Esophagus muscularis mucosa (tissue), 4 donors: ENCODE measurements around the gene HOXC10. TPM values are rescaled to one million over a fixed set of nuclear protein-coding genes. Genes with fewer than 3 reads are reported as not detected.

Source experiments
- DNase-seq: peaks from one replicate; pipeline ENCODE4 v3.0.0-alpha.2; 2017; ENCODE audit errors: extremely low spot score
- H3K27ac ChIP-seq, 4 donors: fragments of 200-600 bp; sonication (generic); replicated peaks in 1 of 4; 1 replicate in 3 of 4; 2 replicates in 1 of 4; pipeline ENCODE4 v1.5.1; 2016 to 2019; ENCODE audit warnings: mild to moderate bottlenecking in 1 of 4
- H3K27me3 ChIP-seq, 4 donors: fragments of 200-600 bp; sonication (generic); one replicate each; pipeline versions ENCODE4 v1.5.1 to v1.6.0; 2016 to 2019
- H3K36me3 ChIP-seq, 4 donors: fragments of 200-600 bp; sonication (generic); one replicate each; pipeline ENCODE4 v1.5.1; 2016 to 2019
- H3K4me1 ChIP-seq, 4 donors: fragments of 200-600 bp; sonication (generic); one replicate each; pipeline ENCODE4 v1.5.1; 2016 to 2019
- H3K4me3 ChIP-seq, 4 donors: fragments of 200-600 bp; sonication (generic); 1 replicate in 2 of 4; 2 replicates in 2 of 4; pipeline ENCODE4 v1.5.1; 2016 to 2019; ENCODE audit warnings: mild to moderate bottlenecking in 4 of 4, moderate library complexity in 1 of 4
- H3K9me3 ChIP-seq, 4 donors: fragments of 200-600 bp; sonication (generic); 1 replicate in 3 of 4; 2 replicates in 1 of 4; pipeline ENCODE4 v1.5.1; 2016 to 2019
- EP300 ChIP-seq: sonication (generic); formaldehyde crosslinking; IDR thresholded peaks from one replicate; pipeline ENCODE4 v1.6.1; 2017; ENCODE audit warnings: antibody characterized with exemption
- POLR2A ChIP-seq: fragments of 450-650 bp; IDR thresholded peaks from one replicate; pipeline ENCODE4 v1.6.1; 2017; ENCODE audit warnings: antibody characterized with exemption, moderate library complexity, mild to moderate bottlenecking, low read depth
- POLR2AphosphoS5 ChIP-seq, 2 donors: sonication (generic); formaldehyde crosslinking; IDR thresholded peaks; one replicate each; pipeline ENCODE4 v1.6.1; 2017; ENCODE audit warnings: antibody characterized with exemption in 2 of 2
- WGBS: methylation state at CpG from one replicate; pipeline ENCODE4 v1.1.5; 2018; 5-methylcytosine and 5-hydroxymethylcytosine counted together
- intact Hi-C: fragments of 100-400 bp; cut with DNase I; formaldehyde crosslinking; loops from one replicate; pipeline ENCODE4 v1.15.1; 2023
- total RNA-seq, 4 donors: library from RNA; depleted of rRNA; stranded (reverse); fragments of >200 nt; gene quantifications; one replicate each; pipeline versions ENCODE4 v1.1.0 to v1.2.1, GENCODE V29; 2016
- TF ChIP-seq, protein P1 (sequence below), 3 experiments: fragments of 200-600 bp in 2 of 3; fragments of 450-650 bp in 1 of 3; sonication (generic) in 2 of 3; IDR thresholded peaks; one replicate each; pipeline ENCODE4 v1.5.1; 2017 to 2019; ENCODE audit warnings: antibody characterized with exemption in 3 of 3, mild to moderate bottlenecking in 2 of 3, moderate library complexity in 1 of 3

HOXC10 gene
- total RNA-seq, 4 donors from 2014 or later = not detected

DNA sequence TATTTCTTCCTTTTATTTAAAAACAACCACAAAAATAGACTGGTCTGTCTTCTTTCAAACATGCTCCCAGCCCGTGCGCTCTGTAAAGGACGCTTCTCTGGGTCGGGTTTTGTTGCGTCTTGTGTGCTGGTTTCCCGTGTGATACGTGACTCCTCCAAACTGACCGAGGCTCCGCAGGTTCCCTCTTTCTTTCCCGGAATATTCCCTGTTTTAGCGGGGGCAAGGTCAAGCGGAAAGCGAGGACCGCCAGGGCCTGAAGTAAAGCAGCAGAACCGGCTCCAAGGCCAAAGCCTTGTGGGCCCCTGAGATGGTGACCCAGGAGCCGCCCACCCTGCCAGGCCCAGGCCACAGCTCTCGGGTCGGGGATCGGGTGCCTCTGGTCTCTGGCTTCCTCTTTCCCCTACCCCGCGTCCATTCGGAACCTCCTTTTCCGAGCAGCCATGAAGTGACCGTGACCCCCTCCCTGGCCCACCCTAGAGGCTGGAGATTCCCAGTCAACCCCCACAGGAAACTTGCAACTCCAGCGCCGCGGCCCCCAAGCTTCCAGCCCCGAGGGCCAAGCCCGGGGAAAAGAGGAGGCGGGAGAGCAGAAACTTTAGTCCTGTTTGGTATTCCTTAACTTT lies 885 bp upstream of the HOXC10 start:
- H3K36me3 ChIP-seq = no peaks in the 10 kb centered on the region
- H3K27me3 ChIP-seq = peaks cover 21 to 100% (median 91%) of the 10 kb centered on the region in 4 donors
- peaks cover 15 to 32% (median 29%) of the 10 kb centered on the region in 4 donors for H3K4me1 ChIP-seq
- H3K27ac ChIP-seq = no peak overlapping the region
- H3K9me3 ChIP-seq = no peaks in the 10 kb centered on the region
- TF ChIP-seq POLR2A (no peak), POLR2AphosphoS5 (IDR thresholded peaks at IDR 0.05) (no peak), EP300 (no peak)
- TF ChIP-seq, protein P1, sequence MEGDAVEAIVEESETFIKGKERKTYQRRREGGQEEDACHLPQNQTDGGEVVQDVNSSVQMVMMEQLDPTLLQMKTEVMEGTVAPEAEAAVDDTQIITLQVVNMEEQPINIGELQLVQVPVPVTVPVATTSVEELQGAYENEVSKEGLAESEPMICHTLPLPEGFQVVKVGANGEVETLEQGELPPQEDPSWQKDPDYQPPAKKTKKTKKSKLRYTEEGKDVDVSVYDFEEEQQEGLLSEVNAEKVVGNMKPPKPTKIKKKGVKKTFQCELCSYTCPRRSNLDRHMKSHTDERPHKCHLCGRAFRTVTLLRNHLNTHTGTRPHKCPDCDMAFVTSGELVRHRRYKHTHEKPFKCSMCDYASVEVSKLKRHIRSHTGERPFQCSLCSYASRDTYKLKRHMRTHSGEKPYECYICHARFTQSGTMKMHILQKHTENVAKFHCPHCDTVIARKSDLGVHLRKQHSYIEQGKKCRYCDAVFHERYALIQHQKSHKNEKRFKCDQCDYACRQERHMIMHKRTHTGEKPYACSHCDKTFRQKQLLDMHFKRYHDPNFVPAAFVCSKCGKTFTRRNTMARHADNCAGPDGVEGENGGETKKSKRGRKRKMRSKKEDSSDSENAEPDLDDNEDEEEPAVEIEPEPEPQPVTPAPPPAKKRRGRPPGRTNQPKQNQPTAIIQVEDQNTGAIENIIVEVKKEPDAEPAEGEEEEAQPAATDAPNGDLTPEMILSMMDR (IDR thresholded peaks at IDR 0.05) = no peak
- intact Hi-C loops = no loop called here
- 9% methylated on average over 30 of the region's 30 CpGs for WGBS
- DNase-seq = no peak
- no peak overlapping the region for H3K4me3 ChIP-seq

DNA sequence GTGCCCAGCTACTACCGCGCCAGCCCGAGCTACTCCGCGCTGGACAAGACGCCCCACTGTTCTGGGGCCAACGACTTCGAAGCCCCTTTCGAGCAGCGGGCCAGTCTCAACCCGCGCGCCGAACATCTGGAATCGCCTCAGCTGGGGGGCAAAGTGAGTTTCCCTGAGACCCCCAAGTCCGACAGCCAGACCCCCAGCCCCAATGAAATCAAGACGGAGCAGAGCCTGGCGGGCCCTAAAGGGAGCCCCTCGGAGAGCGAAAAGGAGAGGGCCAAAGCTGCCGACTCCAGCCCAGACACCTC lies 697 bp downstream of the HOXC10 start:
- Histone ChIP-seq H3K4me1 (peaks cover 19 to 36% (median 29%) of the 10 kb centered on the region in 4 donors), H3K27ac (no peak overlapping the region), H3K9me3 (no peaks in the 10 kb centered on the region), H3K36me3 (no peaks in the 10 kb centered on the region), H3K4me3 (peak overlapping the region; percentile 15 to 39 (median 30)), H3K27me3 (peaks cover 21 to 100% (median 93%) of the 10 kb centered on the region in 4 donors)
- intact Hi-C loops = no loop called here
- TF ChIP-seq, protein P1 (IDR thresholded peaks at IDR 0.05) = no peak
- no peak for TF ChIP-seq POLR2A
- no peak for TF ChIP-seq POLR2AphosphoS5 (IDR thresholded peaks at IDR 0.05)
- TF ChIP-seq EP300 = no peak
- WGBS = 10% methylated on average over 13 of the region's 21 CpGs
- DNase-seq = no peak

DNA sequence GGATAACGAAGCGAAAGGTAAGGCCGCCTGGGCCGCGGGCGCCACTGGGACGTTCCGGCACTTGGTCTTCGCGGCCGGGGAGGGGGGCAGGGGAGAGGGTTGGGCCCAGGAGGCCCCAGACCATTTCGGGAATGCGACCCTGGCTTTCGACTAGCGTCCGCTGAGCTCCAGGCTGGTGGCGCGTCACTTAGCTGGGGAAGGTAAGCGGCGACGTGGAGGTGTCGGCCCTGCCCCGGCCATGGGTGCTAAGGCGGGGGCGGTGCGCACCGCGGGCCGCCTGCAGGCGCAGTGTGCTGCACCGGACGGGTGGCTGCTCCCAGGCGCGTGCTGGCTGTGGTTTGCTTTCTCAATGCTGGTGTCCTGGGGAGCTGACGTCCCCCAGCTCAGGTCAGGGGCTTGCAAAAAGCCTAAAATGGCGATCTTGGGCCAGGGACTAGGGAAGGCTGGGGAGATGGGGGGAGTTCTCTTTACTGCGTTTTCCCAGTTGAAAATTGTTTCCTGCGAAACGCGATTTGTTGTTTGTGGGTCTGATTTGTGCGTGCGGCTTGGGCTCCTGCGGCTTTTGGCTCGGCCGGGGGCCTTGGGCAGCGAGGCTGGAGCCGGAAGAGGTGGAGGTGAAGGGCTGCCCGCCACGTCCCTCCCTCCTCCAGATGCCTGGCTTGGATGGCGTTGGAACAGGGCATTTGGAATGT lies 1.2 kb downstream of the HOXC10 start:
- intact Hi-C loops = no loop called here
- DNase-seq = no peak
- 7% methylated on average over 27 of the region's 50 CpGs for WGBS
- no peaks in the 10 kb centered on the region for H3K9me3 ChIP-seq
- H3K4me1 ChIP-seq = peaks cover 19 to 39% (median 29%) of the 10 kb centered on the region in 4 donors
- no peak for TF ChIP-seq POLR2AphosphoS5 (IDR thresholded peaks at IDR 0.05)
- H3K27ac ChIP-seq = no peak overlapping the region
- no peaks in the 10 kb centered on the region for H3K36me3 ChIP-seq
- peaks cover 21 to 100% (median 96%) of the 10 kb centered on the region in 4 donors for H3K27me3 ChIP-seq
- H3K4me3 ChIP-seq = peak overlapping the region; percentile 15 to 39 (median 30)

DNA sequence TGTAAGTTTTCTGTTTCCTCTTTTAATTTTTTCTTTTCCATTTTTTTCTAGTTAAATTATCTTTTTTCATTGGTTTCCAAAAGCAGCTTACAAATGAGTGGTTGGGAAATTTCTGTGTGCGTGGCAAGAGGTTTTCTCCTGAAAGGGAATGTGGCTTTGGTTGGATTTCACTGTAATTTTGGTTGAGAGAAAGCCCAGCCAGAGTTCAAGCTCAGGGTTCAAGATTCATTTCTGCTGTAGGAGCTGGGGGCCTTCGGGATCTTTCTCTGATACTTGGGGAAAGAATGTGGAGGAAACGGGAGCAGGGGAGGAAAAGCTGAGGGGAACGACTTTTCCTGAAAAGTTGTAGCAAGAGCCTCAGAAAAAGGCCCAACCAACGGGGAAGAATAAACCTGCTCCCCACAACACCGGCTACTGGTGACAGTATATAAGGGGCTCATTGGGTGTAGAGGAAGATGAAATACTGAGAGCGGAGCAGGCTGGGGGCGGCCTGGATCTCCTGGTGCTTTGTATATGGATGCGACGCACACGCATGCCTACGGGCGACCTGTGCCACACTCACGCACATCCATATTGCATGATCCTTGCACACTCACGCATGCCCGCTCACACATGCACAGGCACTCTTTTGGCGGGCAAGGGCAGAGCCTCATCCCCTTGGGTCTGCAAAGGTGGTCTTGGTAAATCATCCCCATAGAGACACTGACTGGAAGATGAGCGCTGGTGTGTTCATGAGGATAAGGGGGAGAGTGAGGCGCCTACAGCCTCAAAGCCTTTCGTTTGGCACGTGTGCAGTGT lies 1.9 kb downstream of the HOXC10 start:
- no peak for DNase-seq
- no peaks in the 10 kb centered on the region for H3K36me3 ChIP-seq
- WGBS = 13% methylated on average over 11 of the region's 21 CpGs
- TF ChIP-seq POLR2AphosphoS5 (IDR thresholded peaks at IDR 0.05) (no peak), POLR2A (no peak), EP300 (no peak)
- TF ChIP-seq, protein P1 (IDR thresholded peaks at IDR 0.05) = no peak
- H3K27ac ChIP-seq = no peak overlapping the region
- H3K27me3 ChIP-seq = peaks cover 26 to 100% (median 97%) of the 10 kb centered on the region in 4 donors
- H3K9me3 ChIP-seq = no peaks in the 10 kb centered on the region
- intact Hi-C loops = no loop called here
- peaks cover 19 to 39% (median 29%) of the 10 kb centered on the region in 4 donors for H3K4me1 ChIP-seq
- H3K4me3 ChIP-seq = peak overlapping the region in 1 of 4 donors; percentile 31

DNA sequence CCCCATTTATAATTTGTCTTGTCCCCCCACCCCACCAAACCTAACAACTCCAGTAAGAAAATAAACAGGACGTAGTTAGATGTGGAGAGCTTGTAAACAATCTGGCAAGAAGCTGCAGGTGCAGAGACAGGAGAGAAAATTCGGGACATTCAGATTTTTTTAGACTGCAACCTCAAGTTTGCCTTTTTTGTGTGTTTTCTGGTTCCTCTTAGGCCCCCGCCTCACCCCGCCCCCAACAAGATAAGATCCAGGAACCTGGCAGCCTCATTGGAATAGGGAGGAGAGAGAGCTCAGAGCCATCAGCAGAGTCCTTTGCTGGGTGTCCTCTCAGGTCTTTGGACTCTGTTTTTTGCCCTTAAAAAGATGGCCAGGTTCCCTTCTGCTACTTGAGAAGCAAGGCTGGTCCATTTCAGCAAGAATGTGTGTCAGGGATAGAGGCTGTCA lies 2.9 kb downstream of the HOXC10 start:
- intact Hi-C loops = no loop called here
- peaks cover 19 to 39% (median 29%) of the 10 kb centered on the region in 4 donors for H3K4me1 ChIP-seq
- TF ChIP-seq, protein P1 (IDR thresholded peaks at IDR 0.05) = no peak
- TF ChIP-seq POLR2A (no peak), POLR2AphosphoS5 (IDR thresholded peaks at IDR 0.05) (no peak), EP300 (no peak)
- H3K9me3 ChIP-seq = no peaks in the 10 kb centered on the region
- H3K4me3 ChIP-seq = no peak overlapping the region
- no peak for DNase-seq
- H3K27ac ChIP-seq = no peak overlapping the region
- 18% methylated on average over 4 of the region's 4 CpGs for WGBS
- H3K27me3 ChIP-seq = peaks cover 23 to 100% (median 98%) of the 10 kb centered on the region in 4 donors
- no peaks in the 10 kb centered on the region for H3K36me3 ChIP-seq
